H1 (cell line): ENCODE measurements around the gene COL6A3. TPM values are rescaled to one million over a fixed set of nuclear protein-coding genes. Genes with fewer than 3 reads are reported as not detected.
A peak's percentile ranks its signal among the peaks of the same experiment; 100 is the strongest.

Source experiments
- CTCF ChIA-PET: fragments of 300-600 bp; sonication (Branson Sonifier 250); formaldehyde crosslinking; loops from one replicate; lab custom pipeline; 2021; ENCODE audit not compliant: partially characterized antibody; lab: Charles Lee
- POLR2A ChIA-PET: fragments of 300-600 bp; sonication (Branson Sonifier 250); formaldehyde crosslinking; loops from one replicate; lab custom pipeline; 2021; ENCODE audit warnings: inconsistent platforms; ENCODE audit not compliant: partially characterized antibody; lab: Charles Lee
- DNase-seq, 2 experiments: peaks; one replicate each; pipeline versions ENCODE4 v3.0.0 to v3.0.0-alpha.2; 2010 to 2022; ENCODE audit warnings: low spot score in 2 of 2, low read depth in 1 of 2, mixed read lengths in 1 of 2
- FAIRE-seq: peaks from 2 replicates; lab custom pipeline; 2011; peaks lifted over from hg19 to GRCh38; lab: Jason Lieb, UNC
- H2AFZ ChIP-seq: 2 replicates; pipeline ENCODE4 v1.8.1; 2012; ENCODE audit warnings: low read length, inconsistent platforms
- H2AK5ac ChIP-seq: 2 replicates; pipeline ENCODE4 v1.6.1; 2013; ENCODE audit warnings: low read depth, low read length
- H2BK120ac ChIP-seq: replicated peaks from 2 replicates; pipeline ENCODE3; 2013; ENCODE audit warnings: low read depth, low read length, inconsistent platforms
- H2BK12ac ChIP-seq: 2 replicates; pipeline ENCODE4 v1.6.1; 2013; ENCODE audit warnings: low read depth, low read length
- H2BK15ac ChIP-seq: 2 replicates; pipeline ENCODE4 v1.6.1; 2013; ENCODE audit warnings: low read length
- H2BK20ac ChIP-seq: 2 replicates; pipeline ENCODE4 v1.6.1; 2013; ENCODE audit warnings: low read length
- H2BK5ac ChIP-seq: 2 replicates; pipeline ENCODE4 v1.6.1; 2013; ENCODE audit warnings: low read depth, low read length
- H3K14ac ChIP-seq: 2 replicates; pipeline ENCODE4 v1.6.1; 2013; ENCODE audit warnings: inconsistent platforms; ENCODE audit not compliant: insufficient read length
- H3K18ac ChIP-seq: 2 replicates; pipeline ENCODE4 v1.6.1; 2013; ENCODE audit warnings: low read length; ENCODE audit errors: extremely low read depth
- H3K23ac ChIP-seq: 2 replicates; pipeline ENCODE4 v1.6.1; 2013; ENCODE audit warnings: inconsistent platforms; ENCODE audit not compliant: insufficient read length
- H3K23me2 ChIP-seq: 2 replicates; pipeline ENCODE4 v1.6.1; 2013; ENCODE audit warnings: low read depth, low read length
- H3K27ac ChIP-seq: 2 replicates; pipeline ENCODE4 v1.6.1; 2011; ENCODE audit warnings: low read depth, low read length, inconsistent platforms
- H3K27me3 ChIP-seq, 4 experiments: replicated peaks in 1 of 4; 1 replicate in 1 of 4; 2 replicates in 3 of 4; pipeline versions ENCODE4 v1.6.1 to v1.8.1; 2011 to 2013; ENCODE audit warnings: low read length in 3 of 4, mild to moderate bottlenecking in 3 of 4, inconsistent platforms in 2 of 4, mixed read lengths in 2 of 4, moderate library complexity in 1 of 4; ENCODE audit not compliant: control insufficient read depth in 3 of 4, insufficient read depth in 3 of 4; ENCODE audit errors: extremely low read depth in 1 of 4
- H3K36me3 ChIP-seq, 4 experiments: 2 replicates each; pipeline versions ENCODE4 v1.6.1 to v1.8.1; 2011 to 2013; ENCODE audit warnings: mild to moderate bottlenecking in 4 of 4, low read length in 3 of 4, moderate library complexity in 2 of 4, control low read depth in 1 of 4, inconsistent platforms in 1 of 4; ENCODE audit not compliant: insufficient read depth in 4 of 4, control insufficient read depth in 2 of 4
- H3K4ac ChIP-seq: replicated peaks from 2 replicates; pipeline ENCODE3; 2013; ENCODE audit warnings: low read length, low read depth, mixed read lengths, inconsistent platforms; ENCODE audit not compliant: insufficient read length
- H3K4me1 ChIP-seq, 4 experiments: replicated peaks in 1 of 4; 1 replicate in 1 of 4; 2 replicates in 3 of 4; pipeline versions ENCODE4 v1.6.1 to v1.8.1; 2011 to 2013; ENCODE audit warnings: low read length in 3 of 4, inconsistent platforms in 2 of 4, mixed read lengths in 1 of 4; ENCODE audit not compliant: insufficient read depth in 4 of 4, control insufficient read depth in 3 of 4
- H3K4me2 ChIP-seq, 2 experiments: 2 replicates each; pipeline versions ENCODE4 v1.6.1 to v1.8.1; 2011 to 2013; ENCODE audit warnings: low read depth in 2 of 2, low read length in 2 of 2, control low read depth in 1 of 2, inconsistent platforms in 1 of 2, mild to moderate bottlenecking in 1 of 2; ENCODE audit not compliant: insufficient read depth in 1 of 2
- H3K4me3 ChIP-seq, 4 experiments: fragments of 200-600, 300-600 bp in 1 of 4; sonication (generic), shearing (Covaris generic), sonication (Bioruptor Twin) in 1 of 4; 2 replicates each; pipeline versions ENCODE4 v1.5.1 to v1.8.1; 2011 to 2016; ENCODE audit warnings: low read length in 4 of 4, low read depth in 3 of 4, control low read depth in 2 of 4, inconsistent platforms in 2 of 4, mild to moderate bottlenecking in 2 of 4, mixed read lengths in 1 of 4, moderate library complexity in 1 of 4; ENCODE audit not compliant: insufficient read depth in 2 of 4; ENCODE audit errors: extremely low read depth in 1 of 4
- H3K56ac ChIP-seq: replicated peaks from 2 replicates; pipeline ENCODE3; 2013; ENCODE audit warnings: low read depth, mild to moderate bottlenecking, mixed read lengths, low read length, inconsistent platforms; ENCODE audit not compliant: insufficient read length
- H3K79me1 ChIP-seq: 2 replicates; pipeline ENCODE4 v1.6.1; 2013; ENCODE audit warnings: low read depth, low read length, control low read depth
- H3K79me2 ChIP-seq, 2 experiments: 2 replicates each; pipeline versions ENCODE4 v1.6.1 to v1.8.1; 2012 to 2013; ENCODE audit warnings: low read length in 2 of 2, mild to moderate bottlenecking in 2 of 2, inconsistent platforms in 1 of 2; ENCODE audit not compliant: insufficient read depth in 2 of 2, control insufficient read depth in 1 of 2
- H3K9ac ChIP-seq, 4 experiments: replicated peaks in 1 of 4; 1 replicate in 1 of 4; 2 replicates in 3 of 4; pipeline versions ENCODE4 v1.6.1 to v1.8.1; 2011 to 2013; ENCODE audit warnings: low read depth in 3 of 4, low read length in 3 of 4, control low read depth in 2 of 4, mild to moderate bottlenecking in 2 of 4, moderate library complexity in 2 of 4, inconsistent platforms in 1 of 4; ENCODE audit errors: extremely low read depth in 1 of 4
- H3K9me3 ChIP-seq, 2 experiments: 2 replicates each; pipeline versions ENCODE4 v1.6.1 to v1.8.1; 2012 to 2013; ENCODE audit warnings: mild to moderate bottlenecking in 2 of 2, moderate library complexity in 2 of 2, control low read depth in 1 of 2, inconsistent platforms in 1 of 2, low read depth in 1 of 2, low read length in 1 of 2, mixed read lengths in 1 of 2; ENCODE audit not compliant: insufficient read depth in 2 of 2
- H4K20me1 ChIP-seq, 2 experiments: replicated peaks in 1 of 2; 2 replicates each; pipeline versions ENCODE3 to v1.8.1; 2011 to 2013; ENCODE audit warnings: inconsistent platforms in 2 of 2, low read length in 2 of 2, mild to moderate bottlenecking in 1 of 2; ENCODE audit not compliant: insufficient read depth in 2 of 2, control insufficient read depth in 1 of 2
- H4K5ac ChIP-seq: 2 replicates; pipeline ENCODE4 v1.6.1; 2013; ENCODE audit warnings: low read length, low read depth, mixed read lengths, inconsistent platforms; ENCODE audit not compliant: insufficient read length
- H4K8ac ChIP-seq: 2 replicates; pipeline ENCODE4 v1.8.0; 2013; ENCODE audit warnings: mild to moderate bottlenecking, moderate library complexity, low read length, inconsistent platforms; ENCODE audit not compliant: insufficient read depth; ENCODE audit errors: extremely low read depth
- H4K91ac ChIP-seq: replicated peaks from 2 replicates; pipeline ENCODE3; 2013; ENCODE audit warnings: low read length, mixed read lengths, inconsistent platforms; ENCODE audit not compliant: insufficient read length
- TEAD4 ChIP-seq: IDR thresholded peaks from 2 replicates; pipeline ENCODE4 v1.6.1; 2012; ENCODE audit warnings: low read depth, low read length, inconsistent platforms, mixed read lengths
- WGBS, 2 experiments: shearing (Covaris generic) in 1 of 2; methylation state at CpG; one replicate each; pipeline versions ENCODE4 v1.1.6 to v1.1.7; 2013 to 2015; ENCODE audit warnings: low lambda C conversion rate in 2 of 2, mixed read lengths in 2 of 2, inconsistent platforms in 1 of 2, low coverage in 1 of 2, missing lambda C conversion rate in 1 of 2; ENCODE audit not compliant: insufficient replicate concordance in 2 of 2, insufficient coverage in 1 of 2, insufficient read length in 1 of 2; ENCODE audit errors: extremely low coverage in 1 of 2, missing lambda C conversion rate in 1 of 2; 5-methylcytosine and 5-hydroxymethylcytosine counted together
- polyA plus RNA-seq, 7 experiments: library from polyadenylated mRNA; depleted of rRNA in 3 of 7; stranded (reverse) in 5 of 7; unstranded in 2 of 7; fragments of >200 nt in 5 of 7; fragments of 200-250 nt in 2 of 7; gene quantifications; 1 replicate in 5 of 7; 2 replicates in 1 of 7; 4 replicates in 1 of 7; pipeline versions ENCODE4 v1.2.1 to v1.2.3, GENCODE V29; 2011 to 2013; ENCODE audit warnings: missing spikeins in 2 of 7, mixed read lengths in 2 of 7
- total RNA-seq: library from RNA; stranded (reverse); fragmentation: NEBNext Ultra II Directional; extraction: Animal tissue kit (Norgen Biotek cat#: 25700); gene quantifications from 2 replicates; pipeline ENCODE4 v1.2.1, GENCODE V29; 2021
- TF ChIP-seq, protein P1 (sequence below): IDR thresholded peaks from 2 replicates; pipeline ENCODE4 v1.6.1; 2012; ENCODE audit warnings: low read length, inconsistent platforms

The COL6A3 gene
- total and polyA plus RNA-seq, 2 of the 8 experiments (the other 6 are each of a cell fraction or from before 2014, with no cell fraction given), result 1.2 to 3.4 TPM

DNA sequence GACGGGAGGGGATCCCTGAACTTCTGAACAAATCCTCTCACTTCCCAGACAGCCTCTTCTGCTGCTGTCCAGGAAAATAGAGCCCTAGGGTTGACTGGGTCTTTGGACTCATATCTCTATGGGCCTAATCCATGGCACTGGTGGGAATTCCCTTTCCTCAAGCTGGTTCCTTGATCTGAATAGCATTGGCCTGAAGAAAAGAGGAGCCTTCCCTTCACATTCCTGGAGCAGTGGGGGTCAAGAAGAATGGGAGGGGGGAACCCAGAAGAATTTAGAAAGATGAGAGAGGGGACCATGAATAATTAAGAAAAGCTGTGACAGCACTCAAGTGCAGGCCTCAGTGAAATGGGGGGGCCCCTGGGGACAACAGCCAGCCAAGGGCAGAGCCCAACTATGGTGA, 80.2 kb downstream of the COL6A3 start:
- H3K56ac ChIP-seq, result no peak overlapping the region
- no peak overlapping the region for H4K91ac ChIP-seq
- H3K14ac ChIP-seq, result no peak overlapping the region
- no peaks in the 10 kb centered on the region for H3K27me3 ChIP-seq
- no peak overlapping the region for H2BK120ac ChIP-seq
- H4K20me1 ChIP-seq, result no peaks in the 10 kb centered on the region
- H3K18ac ChIP-seq, result no peak overlapping the region
- no peak overlapping the region for H2BK12ac ChIP-seq
- H3K9me3 ChIP-seq, result no peaks in the 10 kb centered on the region
- ChIA-PET CTCF (interaction anchor here (1.4 kb wide), 1 partner anchor 13 kb away, joined by 3 read pairs; no protein-coding TSS in a partner anchor), POLR2A (no interaction called here)
- H3K4ac ChIP-seq, result no peak overlapping the region
- H3K36me3 ChIP-seq, result no peaks in the 10 kb centered on the region; a peak in 1 of 8 replicates
- DNase-seq, result no peak
- H2AFZ ChIP-seq, result no peak overlapping the region
- H3K79me1 ChIP-seq, result no peaks in the 10 kb centered on the region
- H3K4me1 ChIP-seq, result peaks cover 0 to 6% (median 0%) of the 10 kb centered on the region in 4 experiments; a peak in 4 of 7 replicates
- no peak overlapping the region for H3K27ac ChIP-seq
- H3K4me3 ChIP-seq, result no peak overlapping the region
- WGBS, 2 experiments, result 100% methylated on average over 1 of the region's 1 CpG; no CpG with 5 or more reads in 1 of the 2 experiments
- no peak overlapping the region for H2AK5ac ChIP-seq
- no peaks in the 10 kb centered on the region for H3K23me2 ChIP-seq
- no peak overlapping the region for H3K23ac ChIP-seq
- no peak overlapping the region for H2BK15ac ChIP-seq
- no peak overlapping the region for H4K5ac ChIP-seq
- no peak overlapping the region for H3K9ac ChIP-seq
- H3K79me2 ChIP-seq, result no peaks in the 10 kb centered on the region
- H2BK20ac ChIP-seq, result no peak overlapping the region
- H4K8ac ChIP-seq, result no peak overlapping the region
- FAIRE-seq, result no peak
- H3K4me2 ChIP-seq, result no peak overlapping the region
- TF ChIP-seq, protein P1, sequence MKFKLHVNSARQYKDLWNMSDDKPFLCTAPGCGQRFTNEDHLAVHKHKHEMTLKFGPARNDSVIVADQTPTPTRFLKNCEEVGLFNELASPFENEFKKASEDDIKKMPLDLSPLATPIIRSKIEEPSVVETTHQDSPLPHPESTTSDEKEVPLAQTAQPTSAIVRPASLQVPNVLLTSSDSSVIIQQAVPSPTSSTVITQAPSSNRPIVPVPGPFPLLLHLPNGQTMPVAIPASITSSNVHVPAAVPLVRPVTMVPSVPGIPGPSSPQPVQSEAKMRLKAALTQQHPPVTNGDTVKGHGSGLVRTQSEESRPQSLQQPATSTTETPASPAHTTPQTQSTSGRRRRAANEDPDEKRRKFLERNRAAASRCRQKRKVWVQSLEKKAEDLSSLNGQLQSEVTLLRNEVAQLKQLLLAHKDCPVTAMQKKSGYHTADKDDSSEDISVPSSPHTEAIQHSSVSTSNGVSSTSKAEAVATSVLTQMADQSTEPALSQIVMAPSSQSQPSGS, result no peak
- peak; percentile 70; the same call in 1 of the 2 replicates for TF ChIP-seq TEAD4
- H2BK5ac ChIP-seq, result no peak overlapping the region
